Subcutaneous adipose tissue (tissue), 4 donors: ENCODE results near the gene CAMK1. TPM values are rescaled to one million over a fixed set of nuclear protein-coding genes. Genes with fewer than 3 reads are reported as not detected.

Experiments
- CTCF ChIP-seq: fragments of 450-650 bp; IDR thresholded peaks from one replicate; pipeline ENCODE4 v1.5.1; 2016; ENCODE audit warnings: low read depth, mild to moderate bottlenecking, control low read depth, antibody characterized with exemption, moderate library complexity
- total RNA-seq, 4 donors: library from RNA; depleted of rRNA; stranded (reverse); fragments of >200 nt; gene quantifications; one replicate each; pipeline ENCODE4 v1.1.0, GENCODE V29; 2016

CAMK1 gene
- total RNA-seq, 4 donors from 2014 or later, result 57.0 to 122 (median 66.6) TPM

DNA sequence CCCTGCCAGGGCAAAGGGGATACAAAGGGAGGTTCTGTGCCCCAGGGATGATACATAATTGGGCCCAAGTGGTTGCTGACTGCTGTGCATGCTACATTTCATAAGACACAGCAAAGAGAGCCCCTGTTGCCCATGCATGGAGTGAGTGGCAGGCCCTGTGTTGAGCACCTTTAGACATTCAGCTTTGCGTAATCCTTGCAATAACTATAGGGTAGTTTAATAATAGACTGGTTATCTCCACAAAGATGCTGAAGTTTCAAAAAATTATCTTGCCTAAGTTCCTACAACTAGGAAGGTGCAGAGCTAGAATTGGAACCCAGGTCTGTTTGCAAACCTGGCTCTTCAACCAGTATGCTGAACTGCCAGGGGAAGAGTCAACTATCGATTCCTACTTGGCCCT, 21.7 kb downstream of the CAMK1 start:
- no peak for TF ChIP-seq CTCF

DNA sequence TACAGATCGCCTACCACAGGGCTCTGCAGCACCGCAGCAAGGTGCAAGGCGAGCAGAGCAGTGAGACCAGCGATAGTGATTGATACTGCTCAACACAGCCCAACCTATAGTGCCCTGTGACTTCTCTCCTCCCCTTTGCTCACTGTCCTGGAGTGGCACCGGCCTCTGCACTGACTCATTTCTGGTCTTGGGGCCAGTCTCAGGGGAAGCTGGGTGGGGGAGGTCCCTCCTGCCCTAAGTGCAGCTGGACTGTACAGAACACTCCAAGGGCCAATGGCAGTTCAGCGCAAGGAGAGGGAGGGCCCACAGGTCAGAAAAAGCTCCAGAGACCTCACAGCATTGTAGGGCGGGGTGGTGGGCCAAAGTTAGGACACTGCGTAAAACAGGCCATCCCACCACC, 22.5 kb downstream of the CAMK1 start:
- TF ChIP-seq CTCF, result no peak

GRCh38 chr3:9746330-9746729, 23.4 kb downstream of the CAMK1 start:
- no peak for TF ChIP-seq CTCF

- no peak for TF ChIP-seq CTCF
Observed at GRCh38 chr3:9745521-9745920, 24.2 kb downstream of the CAMK1 start.

DNA sequence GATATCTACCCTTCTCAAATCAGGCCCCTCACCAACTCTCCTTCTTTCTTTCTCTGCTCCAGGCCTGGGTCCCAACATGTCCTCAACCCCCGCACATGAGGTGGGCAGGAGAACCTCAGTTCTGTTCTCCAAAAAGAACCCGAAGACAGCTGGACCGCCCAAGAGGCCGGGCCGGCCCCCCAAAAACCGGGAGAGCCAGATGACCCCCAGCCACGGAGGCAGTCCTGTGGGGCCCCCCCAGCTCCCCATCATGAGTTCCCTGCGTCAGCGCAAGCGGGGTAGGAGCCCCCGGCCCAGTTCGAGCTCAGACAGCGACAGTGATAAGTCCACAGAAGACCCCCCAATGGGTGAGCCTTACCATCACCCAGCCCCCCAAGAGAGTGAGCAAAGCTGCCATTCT, 25.6 kb downstream of the CAMK1 start:
- no peak for TF ChIP-seq CTCF

DNA sequence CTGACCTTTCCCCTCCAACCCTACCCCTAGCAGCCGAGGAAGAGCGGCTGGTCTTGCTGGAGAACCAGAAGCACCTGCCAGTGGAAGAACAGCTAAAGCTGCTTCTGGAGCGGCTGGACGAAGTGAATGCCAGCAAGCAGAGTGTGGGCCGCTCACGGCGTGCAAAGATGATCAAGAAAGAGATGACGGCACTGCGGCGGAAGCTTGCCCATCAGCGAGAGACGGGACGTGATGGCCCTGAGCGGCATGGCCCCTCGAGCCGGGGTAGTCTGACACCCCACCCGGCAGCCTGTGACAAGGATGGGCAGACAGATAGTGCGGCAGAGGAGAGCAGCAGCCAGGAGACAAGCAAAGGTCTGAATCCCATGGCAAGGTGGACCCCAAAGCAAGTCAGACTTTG, 26.2 kb downstream of the CAMK1 start:
- no peak for TF ChIP-seq CTCF

- no peak for TF ChIP-seq CTCF
Observed at GRCh38 chr3:9742560-9742959, 27.2 kb downstream of the CAMK1 start.
